ENCODE results near the gene KRTAP10-11. TPM values are rescaled to one million over a fixed set of nuclear protein-coding genes. Genes with fewer than 3 reads are reported as not detected.
A peak's percentile ranks its signal among the peaks of the same experiment; 100 is the strongest.

Gene KRTAP10-11
- total and polyA plus RNA-seq, 4 donors: not detected

DNA sequence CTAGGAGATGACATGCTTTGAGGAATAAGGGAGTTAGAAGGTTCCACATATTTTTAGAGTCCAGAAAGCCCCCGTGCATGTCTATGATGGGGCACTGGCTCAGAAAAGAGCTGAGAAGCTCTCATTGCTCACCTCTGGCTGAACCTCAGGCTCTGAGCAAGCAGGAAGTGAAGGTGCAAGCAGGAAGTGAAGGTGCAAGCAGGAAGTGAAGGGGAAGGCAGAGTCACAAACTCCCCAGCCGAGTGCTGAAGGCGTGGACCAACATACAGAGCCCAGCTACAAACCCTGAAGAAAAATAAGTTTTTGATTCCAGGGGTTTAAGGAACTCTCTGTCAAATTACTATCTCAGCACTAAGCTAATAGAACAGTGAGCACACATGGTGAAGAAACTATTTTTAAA, 27.3 kb upstream of the KRTAP10-11 start:
- no peaks in the 10 kb centered on the region for H3K4me1 ChIP-seq (ENCODE audit: control insufficient read depth in 4 of 4, insufficient read depth in 4 of 4, low read length in 3 of 4)
- peak overlapping the region; percentile 7 to 26 for H3K27ac ChIP-seq (ENCODE audit: low read depth in 1 of 2, low read length in 2 of 2)
- H3K9me3 ChIP-seq (ENCODE audit: control insufficient read depth in 4 of 4, low read length in 3 of 4): peaks cover 0 to 5% (median 0%) of the 10 kb centered on the region in 4 donors
- 69% methylated on average over 3 of the region's 3 CpGs for WGBS
- DNase-seq (ENCODE audit: low spot score): no peak
- no peaks in the 10 kb centered on the region for H3K36me3 ChIP-seq (ENCODE audit: control insufficient read depth in 4 of 4, insufficient read depth in 3 of 4, low read depth in 1 of 4, low read length in 3 of 4)
- no peaks in the 10 kb centered on the region for H3K27me3 ChIP-seq (ENCODE audit: control insufficient read depth in 4 of 4, insufficient read depth in 4 of 4, low read length in 3 of 4)
- H3K9ac ChIP-seq (ENCODE audit: low read depth in 1 of 2, low read length in 2 of 2): no peak overlapping the region
- TF ChIP-seq HNF4G (IDR thresholded peaks at IDR 0.05) (no peak), FOXA2 (IDR thresholded peaks at IDR 0.05) (no peak), YY1 (IDR thresholded peaks at IDR 0.05) (no peak), NR2F2 (IDR thresholded peaks at IDR 0.05) (no peak), TAF1 (conservative IDR thresholded peaks at IDR 0.05) (no peak), CTCF (IDR thresholded peaks at IDR 0.05; ENCODE audit: low read depth, low read length, missing input control) (no peak), SP1 (IDR thresholded peaks at IDR 0.05) (no peak), JUND (IDR thresholded peaks at IDR 0.05) (no peak), REST (IDR thresholded peaks at IDR 0.05) (no peak), RXRA (IDR thresholded peaks at IDR 0.05) (no peak), HNF4A (conservative IDR thresholded peaks at IDR 0.05) (no peak), GABPA (IDR thresholded peaks at IDR 0.05 in 1 of 2, conservative IDR thresholded peaks at IDR 0.05 in 1 of 2) (no peak), EGR1 (IDR thresholded peaks at IDR 0.05; ENCODE audit: low read depth in 2 of 2) (no peak), ZBTB33 (IDR thresholded peaks at IDR 0.05) (no peak), RAD21 (IDR thresholded peaks at IDR 0.05) (no peak)
- TF ChIP-seq, protein P1, sequence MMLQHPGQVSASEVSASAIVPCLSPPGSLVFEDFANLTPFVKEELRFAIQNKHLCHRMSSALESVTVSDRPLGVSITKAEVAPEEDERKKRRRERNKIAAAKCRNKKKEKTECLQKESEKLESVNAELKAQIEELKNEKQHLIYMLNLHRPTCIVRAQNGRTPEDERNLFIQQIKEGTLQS (IDR thresholded peaks at IDR 0.05): no peak
- TF ChIP-seq, protein P2, sequence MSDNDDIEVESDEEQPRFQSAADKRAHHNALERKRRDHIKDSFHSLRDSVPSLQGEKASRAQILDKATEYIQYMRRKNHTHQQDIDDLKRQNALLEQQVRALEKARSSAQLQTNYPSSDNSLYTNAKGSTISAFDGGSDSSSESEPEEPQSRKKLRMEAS (IDR thresholded peaks at IDR 0.05): no peak
- no peak overlapping the region for H3K4me3 ChIP-seq (ENCODE audit: low read depth in 1 of 3, low read length in 3 of 3)

Measured in liver (tissue), 9 donors.